DMS153 treated with DMSO at 0.1 percent for 48 hours (cell line): ENCODE data around the gene CCDC9B.

Source experiments
- DNase-seq: peaks from one replicate; lab custom pipeline; 2025; ENCODE audit not compliant: unreplicated experiment; lab: John Stamatoyannopoulos, UW

Gene CCDC9B

GRCh38 chr15:40293006-40293405 is 47.7 kb downstream of the CCDC9B start:
- DNase-seq: no peak

GRCh38 chr15:40292246-40292645 is 48.5 kb downstream of the CCDC9B start:
- no peak for DNase-seq

- DNase-seq: peak; percentile 9
Measured at GRCh38 chr15:40290918-40291574, 49.7 kb downstream of the CCDC9B start.

- no peak for DNase-seq
Measured at GRCh38 chr15:40290545-40290917, 50.2 kb downstream of the CCDC9B start.

GRCh38 chr15:40289140-40289775 is 51.5 kb downstream of the CCDC9B start:
- DNase-seq: peak; percentile 2

- no peak for DNase-seq
Measured at GRCh38 chr15:40287968-40288367, 52.8 kb downstream of the CCDC9B start.

- DNase-seq: no peak
Measured at GRCh38 chr15:40287505-40287904, 53.2 kb downstream of the CCDC9B start.

GRCh38 chr15:40286794-40287193 is 53.9 kb downstream of the CCDC9B start:
- DNase-seq: no peak

GRCh38 chr15:40286061-40286532 is 54.6 kb downstream of the CCDC9B start:
- no peak for DNase-seq

- no peak for DNase-seq
Measured at GRCh38 chr15:40285554-40286011, 55.2 kb downstream of the CCDC9B start.

- DNase-seq: no peak
Measured at GRCh38 chr15:40285151-40285550, 55.6 kb downstream of the CCDC9B start.

- DNase-seq: no peak
Measured at GRCh38 chr15:40283615-40284300, 57.0 kb downstream of the CCDC9B start.

- DNase-seq: no peak
Measured at GRCh38 chr15:40282869-40283614, 57.7 kb downstream of the CCDC9B start, which contains the start of gene ANKRD63. Gene ANKRD63 (minus strand): TSS chr15:40283064. CDS start chr15:40282586, 478 bp downstream.

GRCh38 chr15:40282147-40282868 is 58.4 kb downstream of the CCDC9B start:
- DNase-seq: no peak

GRCh38 chr15:40281801-40282146 is 59.0 kb downstream of the CCDC9B start:
- DNase-seq: no peak
